GM13977 (cell line): ENCODE results near the gene FSTL1.

Experiments
- DNase-seq: peaks from one replicate; pipeline ENCODE4 v3.0.0; 2012; ENCODE audit warnings: low spot score
- in situ Hi-C: fragments of 300-500 bp; cut with MboI; formaldehyde crosslinking; loops from one replicate; pipeline ENCODE4 v1.12.0; 2022; ENCODE audit warnings: low sequenced_read_pairs, low pct_unique_long_range_greater_than_20kb, mixed read lengths, inconsistent platforms; ENCODE audit not compliant: unreplicated experiment
- TF ChIP-seq, protein P1 (sequence below): IDR thresholded peaks from 2 replicates; pipeline ENCODE4 v1.5.1; 2012; ENCODE audit warnings: mild to moderate bottlenecking, control low read depth; ENCODE audit not compliant: insufficient read depth; ENCODE audit errors: extremely low read depth, missing control alignments

Gene FSTL1

DNA sequence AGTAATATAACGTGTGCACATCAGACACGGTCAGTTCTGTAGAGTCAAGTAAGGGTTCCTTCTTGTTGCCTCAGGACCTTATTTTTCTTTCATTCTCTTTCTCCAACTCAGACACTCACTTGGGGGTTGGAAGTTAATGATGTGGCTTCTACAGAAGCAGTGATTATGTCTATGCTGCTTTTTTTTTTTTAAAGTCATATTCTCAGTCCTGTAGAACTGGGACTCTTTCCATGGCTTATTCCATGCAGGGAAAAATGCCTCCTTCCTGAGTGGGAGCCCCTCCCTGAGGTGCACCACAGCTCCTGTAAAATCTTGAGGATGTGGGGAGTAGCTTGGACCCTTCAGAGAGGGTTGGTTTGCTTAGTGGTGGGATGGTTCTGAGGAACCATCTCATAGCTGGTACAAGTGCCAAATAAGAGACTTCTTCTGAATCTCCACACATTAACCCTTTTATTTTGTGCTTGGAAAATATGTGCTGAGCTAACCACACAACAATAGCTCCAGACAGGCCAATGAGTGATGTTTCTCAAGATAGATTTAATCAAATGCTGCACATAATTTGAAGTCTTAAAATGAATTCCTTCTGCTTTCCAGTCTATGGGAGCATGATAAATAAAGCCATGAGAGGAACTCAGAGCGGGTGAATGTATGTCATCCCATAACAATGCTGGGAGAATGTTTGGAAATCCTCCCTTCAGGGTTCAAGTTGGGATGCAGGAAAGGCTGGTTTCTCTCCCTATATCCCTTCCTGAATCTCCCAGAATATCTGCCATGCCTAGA, 23.3 kb upstream of the FSTL1 start:
- TF ChIP-seq, protein P1, sequence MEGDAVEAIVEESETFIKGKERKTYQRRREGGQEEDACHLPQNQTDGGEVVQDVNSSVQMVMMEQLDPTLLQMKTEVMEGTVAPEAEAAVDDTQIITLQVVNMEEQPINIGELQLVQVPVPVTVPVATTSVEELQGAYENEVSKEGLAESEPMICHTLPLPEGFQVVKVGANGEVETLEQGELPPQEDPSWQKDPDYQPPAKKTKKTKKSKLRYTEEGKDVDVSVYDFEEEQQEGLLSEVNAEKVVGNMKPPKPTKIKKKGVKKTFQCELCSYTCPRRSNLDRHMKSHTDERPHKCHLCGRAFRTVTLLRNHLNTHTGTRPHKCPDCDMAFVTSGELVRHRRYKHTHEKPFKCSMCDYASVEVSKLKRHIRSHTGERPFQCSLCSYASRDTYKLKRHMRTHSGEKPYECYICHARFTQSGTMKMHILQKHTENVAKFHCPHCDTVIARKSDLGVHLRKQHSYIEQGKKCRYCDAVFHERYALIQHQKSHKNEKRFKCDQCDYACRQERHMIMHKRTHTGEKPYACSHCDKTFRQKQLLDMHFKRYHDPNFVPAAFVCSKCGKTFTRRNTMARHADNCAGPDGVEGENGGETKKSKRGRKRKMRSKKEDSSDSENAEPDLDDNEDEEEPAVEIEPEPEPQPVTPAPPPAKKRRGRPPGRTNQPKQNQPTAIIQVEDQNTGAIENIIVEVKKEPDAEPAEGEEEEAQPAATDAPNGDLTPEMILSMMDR, result no peak
- in situ Hi-C loops, result no loop called here
- DNase-seq, result no peak

DNA sequence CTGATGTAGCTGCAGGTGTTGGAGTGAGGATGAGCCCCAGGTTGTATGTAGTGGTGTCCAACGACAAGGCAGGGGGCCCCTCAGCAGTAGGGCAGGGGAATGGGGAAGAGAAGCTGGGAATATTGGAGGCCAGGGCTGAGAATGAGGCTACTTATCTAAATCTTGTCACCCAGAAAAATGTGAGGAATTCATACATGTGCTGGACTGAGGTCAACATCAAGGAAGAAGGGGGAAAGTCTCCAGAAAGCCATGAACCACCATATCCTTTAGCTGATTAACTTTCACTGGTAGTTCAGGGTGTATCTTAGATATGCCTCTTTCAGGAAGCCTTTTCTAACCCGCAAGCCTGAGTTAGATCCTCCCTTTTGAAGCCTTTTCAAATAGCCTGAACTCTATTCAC, 22.6 kb upstream of the FSTL1 start:
- no peak for DNase-seq
- in situ Hi-C loops, result no loop called here
- TF ChIP-seq, protein P1, result no peak

DNA sequence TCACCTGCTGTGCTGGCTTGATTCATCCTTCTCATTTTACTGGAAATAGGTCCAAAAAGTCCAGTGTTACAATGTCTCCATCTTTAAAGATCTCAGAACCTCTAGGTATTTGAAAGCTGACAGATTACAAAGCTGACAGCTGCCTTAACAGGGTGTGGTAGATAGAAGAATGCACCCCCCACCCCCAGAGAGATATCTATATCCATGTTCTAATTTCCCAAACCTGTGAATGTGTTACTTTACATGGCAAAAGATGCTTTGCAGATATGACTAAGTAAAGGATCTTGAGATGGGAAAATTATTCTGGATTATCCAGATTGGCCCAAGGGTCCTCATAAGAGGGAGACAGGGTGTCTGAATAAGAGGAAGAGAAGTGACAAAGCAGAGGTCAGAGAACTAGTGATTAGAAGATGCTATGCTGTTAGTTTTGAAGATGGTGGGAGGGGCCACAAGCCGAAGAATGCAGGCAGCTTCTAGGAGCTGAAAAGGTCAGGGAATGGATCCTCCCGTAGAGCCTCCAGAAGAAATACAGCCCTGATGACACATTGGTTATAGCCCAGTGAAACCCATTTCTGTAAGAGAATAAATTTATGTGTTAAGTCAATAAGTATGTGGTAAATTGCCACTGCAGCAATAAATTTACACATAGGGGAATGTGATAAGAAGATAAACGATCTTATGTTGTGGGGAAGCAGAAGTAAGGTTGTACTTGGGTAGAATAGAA, 21.5 kb upstream of the FSTL1 start:
- TF ChIP-seq, protein P1, result no peak
- in situ Hi-C loops, result no loop called here
- no peak for DNase-seq

DNA sequence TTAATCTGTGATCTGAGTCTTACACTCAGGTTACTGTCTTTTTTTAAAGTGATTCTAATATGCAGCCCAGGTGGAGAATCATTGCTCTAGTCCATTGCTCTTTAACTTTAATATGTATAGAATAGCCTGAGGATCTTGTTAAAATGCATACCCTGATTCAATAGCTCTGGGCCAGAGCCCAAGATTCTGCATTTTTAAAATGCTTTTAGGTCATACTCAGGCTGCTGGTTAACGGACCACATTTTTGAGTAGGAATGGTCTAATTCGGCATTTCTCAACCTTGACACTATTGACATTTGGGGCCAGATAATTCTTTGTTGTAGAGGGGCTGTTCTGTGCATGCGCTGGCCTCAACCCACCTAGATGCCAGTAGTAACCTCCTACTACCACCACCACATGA, 20.9 kb upstream of the FSTL1 start:
- in situ Hi-C loops, result no loop called here
- TF ChIP-seq, protein P1, result no peak
- DNase-seq, result no peak

DNA sequence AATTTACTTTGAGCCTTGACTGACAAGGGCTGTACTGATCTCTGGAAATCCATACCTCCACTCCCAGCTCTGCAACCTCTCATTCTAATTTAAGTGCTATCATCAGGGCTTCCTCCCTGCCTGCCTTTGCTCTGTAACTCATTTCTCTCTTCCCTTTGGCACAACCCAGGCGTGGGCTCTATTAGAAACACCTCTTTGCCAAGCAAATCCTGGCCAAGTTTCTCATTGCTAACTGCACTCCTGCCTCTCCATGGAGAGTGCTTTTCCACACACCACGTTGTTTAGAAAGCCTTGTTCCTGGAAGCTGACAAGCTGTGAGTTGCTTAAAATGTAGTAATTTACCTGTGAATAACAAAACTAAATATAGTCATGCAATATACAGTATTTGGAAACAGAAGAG, 20.1 kb upstream of the FSTL1 start:
- TF ChIP-seq, protein P1, result no peak
- DNase-seq, result no peak
- in situ Hi-C loops, result no loop called here

DNA sequence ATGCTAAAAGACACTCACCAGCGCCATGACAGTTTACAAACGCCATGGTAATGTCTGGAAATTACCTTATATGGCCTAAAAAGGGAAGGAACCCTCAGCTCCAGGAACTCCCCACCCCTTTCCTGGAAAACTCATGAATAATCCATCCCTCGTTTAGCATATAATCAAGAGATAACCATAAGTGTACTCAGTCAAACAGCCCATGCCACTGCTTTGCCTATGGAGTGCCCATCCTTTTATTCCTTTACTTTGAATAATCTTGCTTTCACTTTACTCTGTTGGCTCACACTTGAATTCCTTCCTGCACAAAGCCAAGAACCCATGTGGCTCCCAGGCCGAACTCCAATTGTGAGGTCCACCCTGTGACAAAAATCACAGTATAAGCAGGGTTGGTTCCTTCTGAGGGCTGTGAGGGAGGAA, 19.1 kb upstream of the FSTL1 start:
- DNase-seq, result no peak
- in situ Hi-C loops, result no loop called here
- TF ChIP-seq, protein P1, result no peak
